Measurements from ENCODE around the gene CDKN2A. TPM values are rescaled to one million over a fixed set of nuclear protein-coding genes. Genes with fewer than 3 reads are reported as not detected.

CDKN2A gene
- total and polyA plus RNA-seq, 4 donors: 0.23 to 0.76 (median 0.43) TPM

GRCh38 chr9:22008384-22008716, 14.2 kb upstream of the CDKN2A start:
- Histone ChIP-seq H3K36me3 (ENCODE audit: control insufficient read depth in 4 of 4, insufficient read depth in 3 of 4, low read depth in 1 of 4, low read length in 3 of 4) (no peaks in the 10 kb centered on the region), H3K27ac (ENCODE audit: low read depth in 1 of 2, low read length in 2 of 2) (peak overlapping the region in 1 of 2 donors; percentile 81), H3K9me3 (ENCODE audit: control insufficient read depth in 4 of 4, low read length in 3 of 4) (no peaks in the 10 kb centered on the region), H3K9ac (ENCODE audit: low read depth in 1 of 2, low read length in 2 of 2) (peak overlapping the region in 1 of 2 donors; percentile 55), H3K4me1 (ENCODE audit: control insufficient read depth in 4 of 4, insufficient read depth in 4 of 4, low read length in 3 of 4) (peaks cover 2 to 17% (median 8%) of the 10 kb centered on the region in 4 donors), H3K27me3 (ENCODE audit: control insufficient read depth in 4 of 4, insufficient read depth in 4 of 4, low read length in 3 of 4) (peaks cover 0 to 10% (median 0%) of the 10 kb centered on the region in 4 donors), H3K4me3 (ENCODE audit: low read depth in 1 of 3, low read length in 3 of 3) (peak overlapping the region; percentile 79 to 91 (median 85))
- DNase-seq (ENCODE audit: low spot score): no peak
- WGBS: 2% methylated on average over 8 of the region's 8 CpGs
- TF ChIP-seq EGR1 (IDR thresholded peaks at IDR 0.05; ENCODE audit: low read depth in 2 of 2) (no peak), MAX (IDR thresholded peaks at IDR 0.05) (no peak), HNF4A (conservative IDR thresholded peaks at IDR 0.05) (no peak), FOXA1 (IDR thresholded peaks at IDR 0.05) (no peak), GABPA (IDR thresholded peaks at IDR 0.05 in 1 of 2, conservative IDR thresholded peaks at IDR 0.05 in 1 of 2) (no peak), ZBTB33 (IDR thresholded peaks at IDR 0.05) (no peak), TAF1 (conservative IDR thresholded peaks at IDR 0.05) (no peak), RAD21 (IDR thresholded peaks at IDR 0.05) (no peak), YY1 (IDR thresholded peaks at IDR 0.05) (no peak), HNF4G (IDR thresholded peaks at IDR 0.05) (no peak), RXRA (IDR thresholded peaks at IDR 0.05) (no peak), CTCF (IDR thresholded peaks at IDR 0.05; ENCODE audit: low read depth, low read length, missing input control) (no peak), ATF3 (IDR thresholded peaks at IDR 0.05) (no peak), NR2F2 (IDR thresholded peaks at IDR 0.05) (no peak), JUND (IDR thresholded peaks at IDR 0.05) (no peak), FOXA2 (IDR thresholded peaks at IDR 0.05) (no peak), SP1 (IDR thresholded peaks at IDR 0.05) (no peak), REST (IDR thresholded peaks at IDR 0.05) (no peak)
